PC-3 (cell line): ENCODE data around the gene KANSL2.

Source experiments
- EZH2 ChIP-seq: fragments of 300-600 bp; sonication (generic); IDR thresholded peaks from one replicate; pipeline ENCODE4 v1.6.1; 2017; ENCODE audit warnings: antibody characterized with exemption, mild to moderate bottlenecking, low read length; ENCODE audit not compliant: unreplicated experiment
- EZH2phosphoT487 ChIP-seq: fragments of 300-600 bp; sonication (generic); IDR thresholded peaks from 2 replicates; pipeline ENCODE4 v1.6.1; 2018; ENCODE audit warnings: mild to moderate bottlenecking, antibody characterized with exemption, low read length, borderline replicate concordance
- TF ChIP-seq, protein P1 (sequence below): fragments of 300-600 bp; sonication (generic); conservative IDR thresholded peaks from 2 replicates; pipeline ENCODE4 v1.5.1; 2017; ENCODE audit warnings: antibody characterized with exemption, low read depth, mild to moderate bottlenecking, low read length

DNA sequence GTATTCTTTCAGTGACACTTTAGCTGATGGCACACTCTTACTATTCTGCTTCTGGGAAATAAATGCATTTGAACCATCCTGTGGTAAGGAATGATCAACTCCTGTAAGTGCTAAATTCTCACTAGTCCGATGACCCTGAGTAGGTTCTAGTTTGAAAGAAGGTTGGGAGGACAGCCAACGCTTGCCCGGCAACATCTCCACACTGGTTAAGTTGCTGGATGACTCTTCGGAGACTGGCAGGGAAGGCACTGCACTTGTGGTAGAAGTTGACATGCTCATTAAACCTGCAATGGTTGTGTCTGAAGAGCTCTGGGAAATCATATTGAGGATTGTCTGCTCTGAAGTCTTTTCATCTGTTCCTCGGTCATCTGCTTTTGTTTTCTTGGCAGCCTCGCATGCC, 12.0 kb upstream of the KANSL2 start:
- TF ChIP-seq, protein P1, sequence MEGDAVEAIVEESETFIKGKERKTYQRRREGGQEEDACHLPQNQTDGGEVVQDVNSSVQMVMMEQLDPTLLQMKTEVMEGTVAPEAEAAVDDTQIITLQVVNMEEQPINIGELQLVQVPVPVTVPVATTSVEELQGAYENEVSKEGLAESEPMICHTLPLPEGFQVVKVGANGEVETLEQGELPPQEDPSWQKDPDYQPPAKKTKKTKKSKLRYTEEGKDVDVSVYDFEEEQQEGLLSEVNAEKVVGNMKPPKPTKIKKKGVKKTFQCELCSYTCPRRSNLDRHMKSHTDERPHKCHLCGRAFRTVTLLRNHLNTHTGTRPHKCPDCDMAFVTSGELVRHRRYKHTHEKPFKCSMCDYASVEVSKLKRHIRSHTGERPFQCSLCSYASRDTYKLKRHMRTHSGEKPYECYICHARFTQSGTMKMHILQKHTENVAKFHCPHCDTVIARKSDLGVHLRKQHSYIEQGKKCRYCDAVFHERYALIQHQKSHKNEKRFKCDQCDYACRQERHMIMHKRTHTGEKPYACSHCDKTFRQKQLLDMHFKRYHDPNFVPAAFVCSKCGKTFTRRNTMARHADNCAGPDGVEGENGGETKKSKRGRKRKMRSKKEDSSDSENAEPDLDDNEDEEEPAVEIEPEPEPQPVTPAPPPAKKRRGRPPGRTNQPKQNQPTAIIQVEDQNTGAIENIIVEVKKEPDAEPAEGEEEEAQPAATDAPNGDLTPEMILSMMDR, result no peak
- TF ChIP-seq EZH2phosphoT487 (no peak), EZH2 (no peak)
